MM.1S (cell line): ENCODE data around the gene COLGALT1.

Experiments used
- DNase-seq: peaks from one replicate; pipeline ENCODE4 v3.0.0-alpha.2; 2015
- H2AFZ ChIP-seq: fragments of 300-600 bp; sonication (generic); 2 replicates; pipeline ENCODE4 v1.6.0; 2016; ENCODE audit warnings: antibody characterized with exemption, low read length
- H3F3A ChIP-seq: fragments of 300-600 bp; sonication (generic); 2 replicates; pipeline ENCODE4 v1.6.1; 2016; ENCODE audit warnings: mild to moderate bottlenecking, antibody characterized with exemption, low read length, moderate library complexity, mixed read lengths; ENCODE audit not compliant: insufficient read depth
- H3K27ac ChIP-seq: fragments of 300-600 bp; sonication (generic); 2 replicates; pipeline ENCODE4 v1.5.1; 2016; ENCODE audit warnings: mild to moderate bottlenecking, low read length
- H3K27me3 ChIP-seq: fragments of 300-600 bp; sonication (generic); replicated peaks from 2 replicates; pipeline ENCODE4 v1.6.0; 2016; ENCODE audit warnings: low read length; ENCODE audit not compliant: insufficient read depth
- H3K36me3 ChIP-seq: fragments of 300-600 bp; sonication (generic); replicated peaks from 2 replicates; pipeline ENCODE4 v1.6.1; 2016; ENCODE audit warnings: mild to moderate bottlenecking, low read length, mixed read lengths; ENCODE audit not compliant: insufficient read depth
- H3K4me1 ChIP-seq: fragments of 300-600 bp; sonication (generic); 2 replicates; pipeline ENCODE4 v1.6.1; 2016; ENCODE audit warnings: low read length, mixed read lengths
- H3K4me2 ChIP-seq: fragments of 300-600 bp; sonication (generic); 2 replicates; pipeline ENCODE4 v1.6.0; 2016; ENCODE audit warnings: low read depth, low read length
- H3K4me3 ChIP-seq: fragments of 300-600 bp; sonication (generic); 2 replicates; pipeline ENCODE4 v1.5.1; 2016; ENCODE audit warnings: low read length, mixed read lengths
- H3K79me2 ChIP-seq: fragments of 300-600 bp; sonication (generic); 2 replicates; pipeline ENCODE4 v1.6.1; 2016; ENCODE audit warnings: mixed run types, low read length, mixed read lengths
- H3K9ac ChIP-seq: fragments of 300-600 bp; sonication (generic); 2 replicates; pipeline ENCODE4 v1.6.1; 2016; ENCODE audit warnings: low read length, mixed read lengths
- H3K9me2 ChIP-seq: fragments of 300-600 bp; sonication (generic); replicated peaks from 2 replicates; pipeline ENCODE4 v1.6.1; 2016; ENCODE audit warnings: mild to moderate bottlenecking, low read length, mixed read lengths; ENCODE audit not compliant: insufficient read depth
- H3K9me3 ChIP-seq: fragments of 300-600 bp; sonication (generic); replicated peaks from 2 replicates; pipeline ENCODE4 v1.6.1; 2016; ENCODE audit warnings: mild to moderate bottlenecking, low read length, mixed read lengths; ENCODE audit not compliant: insufficient read depth
- H4K20me1 ChIP-seq: fragments of 300-600 bp; sonication (generic); 2 replicates; pipeline ENCODE4 v1.6.1; 2016; ENCODE audit warnings: mild to moderate bottlenecking, low read length, moderate library complexity, mixed read lengths; ENCODE audit not compliant: insufficient read depth
- EZH2 ChIP-seq: fragments of 300-600 bp; sonication (generic); optimal IDR thresholded peaks from 2 replicates; pipeline ENCODE3; 2017; ENCODE audit warnings: low read depth, mild to moderate bottlenecking, antibody characterized with exemption, low read length, mixed read lengths
- EZH2phosphoT487 ChIP-seq: fragments of 300-600 bp; sonication (generic); IDR thresholded peaks from 2 replicates; pipeline ENCODE4 v1.6.1; 2018; ENCODE audit warnings: antibody characterized with exemption, low read length
- TF ChIP-seq, protein P1 (sequence below): fragments of 300-600 bp; sonication (generic); IDR thresholded peaks from 2 replicates; pipeline ENCODE4 v1.5.1; 2016; ENCODE audit warnings: antibody characterized with exemption, low read length, mixed read lengths

COLGALT1 gene

DNA sequence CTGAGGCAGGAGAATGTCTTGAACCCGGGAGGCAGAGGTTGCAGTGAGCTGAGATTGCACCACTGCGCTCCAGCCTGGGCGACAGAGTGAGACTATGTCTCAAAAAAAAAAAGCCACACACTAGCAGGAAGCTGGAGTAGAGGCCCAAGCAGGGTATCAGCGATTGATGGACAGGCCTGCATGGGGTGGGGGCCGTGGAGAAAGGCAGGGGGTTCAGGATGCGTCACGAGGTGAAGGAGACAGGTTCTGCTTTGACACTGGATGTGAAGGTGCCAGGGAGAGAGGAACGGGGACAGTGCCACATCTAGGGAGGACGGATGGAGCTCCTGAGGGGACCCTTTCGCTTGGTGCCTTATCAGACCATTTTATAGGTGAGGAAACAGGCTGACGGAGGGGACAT lies 7.1 kb downstream of the COLGALT1 start:
- Histone ChIP-seq H3K79me2 (no peaks in the 10 kb centered on the region), H4K20me1 (no peaks in the 10 kb centered on the region), H2AFZ (no peak overlapping the region), H3K9me3 (no peaks in the 10 kb centered on the region), H3F3A (no peaks in the 10 kb centered on the region), H3K4me2 (no peak overlapping the region), H3K9ac (no peak overlapping the region), H3K36me3 (no peaks in the 10 kb centered on the region), H3K27ac (no peak overlapping the region), H3K9me2 (no peaks in the 10 kb centered on the region), H3K4me3 (no peak overlapping the region), H3K4me1 (no peaks in the 10 kb centered on the region), H3K27me3 (no peaks in the 10 kb centered on the region)
- no peak for DNase-seq
- TF ChIP-seq EZH2, result no peak
- TF ChIP-seq, protein P1, sequence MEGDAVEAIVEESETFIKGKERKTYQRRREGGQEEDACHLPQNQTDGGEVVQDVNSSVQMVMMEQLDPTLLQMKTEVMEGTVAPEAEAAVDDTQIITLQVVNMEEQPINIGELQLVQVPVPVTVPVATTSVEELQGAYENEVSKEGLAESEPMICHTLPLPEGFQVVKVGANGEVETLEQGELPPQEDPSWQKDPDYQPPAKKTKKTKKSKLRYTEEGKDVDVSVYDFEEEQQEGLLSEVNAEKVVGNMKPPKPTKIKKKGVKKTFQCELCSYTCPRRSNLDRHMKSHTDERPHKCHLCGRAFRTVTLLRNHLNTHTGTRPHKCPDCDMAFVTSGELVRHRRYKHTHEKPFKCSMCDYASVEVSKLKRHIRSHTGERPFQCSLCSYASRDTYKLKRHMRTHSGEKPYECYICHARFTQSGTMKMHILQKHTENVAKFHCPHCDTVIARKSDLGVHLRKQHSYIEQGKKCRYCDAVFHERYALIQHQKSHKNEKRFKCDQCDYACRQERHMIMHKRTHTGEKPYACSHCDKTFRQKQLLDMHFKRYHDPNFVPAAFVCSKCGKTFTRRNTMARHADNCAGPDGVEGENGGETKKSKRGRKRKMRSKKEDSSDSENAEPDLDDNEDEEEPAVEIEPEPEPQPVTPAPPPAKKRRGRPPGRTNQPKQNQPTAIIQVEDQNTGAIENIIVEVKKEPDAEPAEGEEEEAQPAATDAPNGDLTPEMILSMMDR, result no peak
- TF ChIP-seq EZH2phosphoT487, result no peak

DNA sequence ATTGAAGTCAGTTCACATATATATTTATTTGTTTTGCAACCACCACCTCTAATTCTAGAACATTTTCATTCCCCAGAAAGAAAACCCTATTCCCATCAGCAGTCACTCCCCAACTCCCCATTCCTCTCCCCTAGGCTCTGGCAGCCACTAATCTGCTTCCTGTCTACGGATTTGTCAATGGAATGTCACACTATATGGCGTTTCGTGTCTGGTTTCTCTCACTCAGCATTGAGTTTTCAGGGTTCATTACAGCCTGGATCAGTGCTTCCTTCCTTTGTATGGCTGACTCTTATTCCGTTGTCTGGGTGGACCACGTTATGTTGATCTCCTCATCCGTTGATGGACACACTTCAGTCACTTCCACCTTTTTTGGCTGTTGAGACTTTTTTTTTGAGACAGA lies 9.3 kb downstream of the COLGALT1 start:
- Histone ChIP-seq H3K9me2 (no peaks in the 10 kb centered on the region), H4K20me1 (no peaks in the 10 kb centered on the region), H3K9me3 (no peaks in the 10 kb centered on the region), H3F3A (no peaks in the 10 kb centered on the region), H3K79me2 (no peaks in the 10 kb centered on the region), H3K4me3 (no peak overlapping the region), H3K4me2 (no peak overlapping the region), H3K27me3 (no peaks in the 10 kb centered on the region), H3K36me3 (no peaks in the 10 kb centered on the region), H3K9ac (no peak overlapping the region), H3K4me1 (no peaks in the 10 kb centered on the region), H3K27ac (no peak overlapping the region), H2AFZ (no peak overlapping the region)
- DNase-seq, result no peak
- TF ChIP-seq, protein P1, result no peak
- TF ChIP-seq EZH2phosphoT487 (no peak), EZH2 (no peak)

- no peaks in the 10 kb centered on the region for H3K36me3 ChIP-seq
- no peak overlapping the region for H3K9ac ChIP-seq
- no peaks in the 10 kb centered on the region for H3K27me3 ChIP-seq
- DNase-seq, result no peak
- H4K20me1 ChIP-seq, result no peaks in the 10 kb centered on the region
- no peaks in the 10 kb centered on the region for H3K9me3 ChIP-seq
- no peaks in the 10 kb centered on the region for H3F3A ChIP-seq
- no peaks in the 10 kb centered on the region for H3K9me2 ChIP-seq
- no peak overlapping the region for H3K4me2 ChIP-seq
- no peak overlapping the region for H3K4me3 ChIP-seq
- H2AFZ ChIP-seq, result no peak overlapping the region
- H3K79me2 ChIP-seq, result no peaks in the 10 kb centered on the region
- no peaks in the 10 kb centered on the region for H3K4me1 ChIP-seq
- no peak for TF ChIP-seq EZH2
- TF ChIP-seq, protein P1, result no peak
- TF ChIP-seq EZH2phosphoT487, result no peak
- no peak overlapping the region for H3K27ac ChIP-seq
Measured at GRCh38 chr19:17565611-17566010, 10.2 kb downstream of the COLGALT1 start.
